Stimulated activated CD4-positive, alpha-beta T cell treated with anti-CD3 and anti-CD28 coated beads, Interleukin-12 subunit alpha, Interleukin-12 subunit beta, amount 100 ng/mL, for 4 hours (primary cell): ENCODE results near the gene ARHGAP1.

Source experiments
- DNase-seq: peaks from one replicate; pipeline ENCODE4 v3.0.0-alpha.2; 2020

The ARHGAP1 gene

GRCh38 chr11:46635557-46636139 is 64.8 kb downstream of the ARHGAP1 start:
- no peak for DNase-seq

- DNase-seq: no peak
These were observed 66.9 kb downstream of the ARHGAP1 start for GRCh38 chr11:46633291-46634217.

GRCh38 chr11:46632502-46632901 is 67.9 kb downstream of the ARHGAP1 start:
- DNase-seq: no peak

- no peak for DNase-seq
These were observed 68.7 kb downstream of the ARHGAP1 start for GRCh38 chr11:46631676-46632075.

GRCh38 chr11:46630237-46630636 is 70.2 kb downstream of the ARHGAP1 start:
- no peak for DNase-seq

GRCh38 chr11:46628961-46629360 is 71.5 kb downstream of the ARHGAP1 start:
- DNase-seq: no peak
